ENCODE data around the gene ARL3.

ARL3 gene

GRCh38 chr10:102735065-102735562 lies 20.9 kb upstream of the ARL3 start:
- TF ChIP-seq, protein P1, sequence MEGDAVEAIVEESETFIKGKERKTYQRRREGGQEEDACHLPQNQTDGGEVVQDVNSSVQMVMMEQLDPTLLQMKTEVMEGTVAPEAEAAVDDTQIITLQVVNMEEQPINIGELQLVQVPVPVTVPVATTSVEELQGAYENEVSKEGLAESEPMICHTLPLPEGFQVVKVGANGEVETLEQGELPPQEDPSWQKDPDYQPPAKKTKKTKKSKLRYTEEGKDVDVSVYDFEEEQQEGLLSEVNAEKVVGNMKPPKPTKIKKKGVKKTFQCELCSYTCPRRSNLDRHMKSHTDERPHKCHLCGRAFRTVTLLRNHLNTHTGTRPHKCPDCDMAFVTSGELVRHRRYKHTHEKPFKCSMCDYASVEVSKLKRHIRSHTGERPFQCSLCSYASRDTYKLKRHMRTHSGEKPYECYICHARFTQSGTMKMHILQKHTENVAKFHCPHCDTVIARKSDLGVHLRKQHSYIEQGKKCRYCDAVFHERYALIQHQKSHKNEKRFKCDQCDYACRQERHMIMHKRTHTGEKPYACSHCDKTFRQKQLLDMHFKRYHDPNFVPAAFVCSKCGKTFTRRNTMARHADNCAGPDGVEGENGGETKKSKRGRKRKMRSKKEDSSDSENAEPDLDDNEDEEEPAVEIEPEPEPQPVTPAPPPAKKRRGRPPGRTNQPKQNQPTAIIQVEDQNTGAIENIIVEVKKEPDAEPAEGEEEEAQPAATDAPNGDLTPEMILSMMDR (IDR thresholded peaks at IDR 0.05; ENCODE audit: low read depth, low read length), result no peak
- peak in 1 of 2 donors; percentile 11 for DNase-seq (ENCODE audit: low read depth in 2 of 2)
- no peak overlapping the region for H3K4me3 ChIP-seq (replicated peaks in 1 of 2; ENCODE audit: low read depth in 2 of 2, low read length in 2 of 2)

- no peak overlapping the region for H3K4me3 ChIP-seq (replicated peaks in 1 of 2; ENCODE audit: low read depth in 2 of 2, low read length in 2 of 2)
- TF ChIP-seq, protein P1 (IDR thresholded peaks at IDR 0.05; ENCODE audit: low read depth, low read length), result no peak
- no peak for DNase-seq (ENCODE audit: low read depth in 2 of 2)
Measured at GRCh38 chr10:102732661-102733060, 18.5 kb upstream of the ARL3 start.

DNA sequence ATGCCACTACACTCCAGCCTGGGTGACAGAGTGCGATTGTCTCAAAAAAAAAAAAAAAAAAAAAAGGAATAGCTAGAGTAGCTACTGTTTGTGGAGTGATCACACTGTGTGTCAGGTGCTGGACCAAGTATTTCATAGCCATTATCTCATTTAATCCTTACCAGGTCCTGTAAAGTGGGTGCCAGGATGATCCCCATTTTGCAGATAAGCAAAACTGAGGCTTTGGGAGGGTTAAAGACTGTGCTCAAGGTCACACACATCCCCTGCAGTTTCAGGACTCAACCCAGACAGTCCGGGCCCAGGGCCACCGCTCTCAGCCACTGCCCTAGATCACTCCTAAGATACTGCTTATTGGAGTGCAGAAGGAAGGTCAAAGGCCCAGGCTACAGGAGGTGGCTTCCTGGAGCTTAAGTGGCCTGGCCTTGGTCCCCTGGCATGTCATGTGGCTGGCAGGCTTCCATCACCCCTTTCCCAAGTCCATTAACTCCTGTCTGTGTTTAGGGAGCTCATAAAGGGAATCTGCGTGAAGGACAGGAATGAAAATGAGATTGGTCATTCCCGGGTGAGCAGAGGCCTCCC lies 17.1 kb upstream of the ARL3 start:
- DNase-seq (ENCODE audit: low read depth in 2 of 2), result no peak
- TF ChIP-seq, protein P1 (IDR thresholded peaks at IDR 0.05; ENCODE audit: low read depth, low read length), result no peak
- no peak overlapping the region for H3K4me3 ChIP-seq (replicated peaks in 1 of 2; ENCODE audit: low read depth in 2 of 2, low read length in 2 of 2)

DNA sequence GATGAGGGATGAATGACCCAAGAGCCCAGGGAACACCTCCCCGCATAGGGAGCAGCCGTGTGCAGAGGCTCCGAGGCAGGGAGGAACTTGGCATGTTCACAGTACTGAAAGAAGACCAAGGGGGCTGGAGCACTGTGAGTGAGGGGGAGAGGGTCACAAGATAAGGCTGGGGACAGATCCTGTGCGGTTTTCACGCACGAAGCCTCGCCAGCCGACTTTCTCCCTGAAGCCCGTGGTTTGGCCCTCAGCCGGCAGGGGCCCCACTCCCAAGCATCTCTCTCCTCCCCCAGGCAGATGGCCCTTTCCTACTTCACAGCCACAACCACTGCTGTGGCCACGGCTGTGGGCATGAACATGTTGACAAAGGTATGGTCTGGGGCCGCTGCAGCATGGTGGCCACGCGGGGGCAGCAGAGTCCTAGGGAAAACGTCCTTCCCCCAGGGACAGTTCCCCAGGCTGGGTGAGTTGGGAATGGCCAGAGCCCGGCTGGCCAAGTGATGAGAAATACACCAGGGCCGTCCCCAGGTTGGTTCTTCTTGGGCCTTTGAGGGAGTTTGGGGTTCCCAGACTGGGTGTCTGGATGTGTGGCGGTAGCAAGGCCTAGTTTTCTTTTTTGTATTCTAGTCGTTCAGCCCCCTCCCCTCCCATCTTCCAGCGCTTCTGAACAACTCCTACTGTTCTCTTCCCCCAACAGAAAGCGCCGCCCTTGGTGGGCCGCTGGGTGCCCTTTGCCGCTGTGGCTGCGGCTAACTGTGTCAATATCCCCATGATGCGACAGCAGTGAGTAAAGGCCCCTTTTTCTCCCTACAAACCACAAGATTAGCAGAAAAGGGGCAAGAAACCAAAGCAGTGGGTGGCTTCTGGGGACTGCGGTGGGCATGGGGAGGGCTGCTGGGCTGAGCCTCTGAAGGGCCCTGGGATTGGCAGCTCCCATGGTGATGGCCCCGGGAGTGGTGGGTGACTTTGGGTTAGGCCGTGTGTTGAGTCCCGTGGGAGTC lies 15.1 kb upstream of the ARL3 start:
- DNase-seq (ENCODE audit: low read depth in 2 of 2), result peak; percentile 88
- TF ChIP-seq, protein P1 (IDR thresholded peaks at IDR 0.05; ENCODE audit: low read depth, low read length), result peak; percentile 95
- H3K4me3 ChIP-seq (replicated peaks in 1 of 2; ENCODE audit: low read depth in 2 of 2, low read length in 2 of 2), result no peak overlapping the region

GRCh38 chr10:102727037-102727818 lies 13.0 kb upstream of the ARL3 start:
- H3K4me3 ChIP-seq (replicated peaks in 1 of 2; ENCODE audit: low read depth in 2 of 2, low read length in 2 of 2), result no peak overlapping the region
- TF ChIP-seq, protein P1 (IDR thresholded peaks at IDR 0.05; ENCODE audit: low read depth, low read length), result no peak
- DNase-seq (ENCODE audit: low read depth in 2 of 2), result no peak

DNA sequence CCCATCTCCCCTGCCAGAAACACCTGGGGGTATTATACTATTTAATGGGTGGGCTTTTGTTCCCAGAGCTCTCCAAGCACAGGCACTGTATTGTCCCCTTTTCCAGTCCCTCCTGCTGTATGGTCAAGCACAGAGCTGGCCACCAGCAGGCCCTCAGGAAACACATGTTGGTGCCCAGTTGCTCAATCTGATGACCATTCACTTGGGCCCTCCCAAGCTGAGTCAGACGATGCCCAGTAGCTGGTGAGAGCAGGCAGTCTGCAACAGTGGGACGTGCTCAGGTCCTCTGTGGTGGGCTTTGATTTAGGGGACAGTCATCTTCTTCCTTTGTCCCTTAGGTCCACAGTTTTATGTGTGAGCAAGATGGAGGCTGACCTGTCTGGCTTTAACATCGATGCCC lies 12.1 kb upstream of the ARL3 start:
- H3K4me3 ChIP-seq (replicated peaks in 1 of 2; ENCODE audit: low read depth in 2 of 2, low read length in 2 of 2), result no peak overlapping the region
- DNase-seq (ENCODE audit: low read depth in 2 of 2), result peak; percentile 45 to 54
- TF ChIP-seq, protein P1 (IDR thresholded peaks at IDR 0.05; ENCODE audit: low read depth, low read length), result no peak

All from cardiac fibroblast (primary cell).